ENCODE measurements around the gene LPP. TPM values are rescaled to one million over a fixed set of nuclear protein-coding genes. Genes with fewer than 3 reads are reported as not detected.
A peak's percentile ranks its signal among the peaks of the same experiment; 100 is the strongest.

The LPP gene
- total RNA-seq, 1 donor from 2014 or later, result 96.7 TPM

- peak overlapping the region; percentile 36 for H3K27ac Mint-ChIP-seq
- H3K9me3 Mint-ChIP-seq, result peaks cover 5% of the 10 kb centered on the region
- no peak for DNase-seq (ENCODE audit: extremely low spot score, unreplicated experiment)
- peaks cover 42% of the 10 kb centered on the region for H3K4me1 Mint-ChIP-seq (ENCODE audit: unreplicated experiment)
- H3K36me3 Mint-ChIP-seq, result peaks cover 24% of the 10 kb centered on the region
- TF ChIP-seq CTCF (conservative IDR thresholded peaks at IDR 0.05), result no peak
- H3K27me3 Mint-ChIP-seq, result no peaks in the 10 kb centered on the region
- H3K4me3 Mint-ChIP-seq, result no peak overlapping the region
These were observed 16.0 kb downstream of the LPP start for GRCh38 chr3:188169830-188170455.

- Mint-ChIP-seq H3K27me3 (no peaks in the 10 kb centered on the region), H3K4me3 (no peak overlapping the region), H3K27ac (peak overlapping the region; percentile 10), H3K4me1 (ENCODE audit: unreplicated experiment) (peaks cover 42% of the 10 kb centered on the region), H3K9me3 (peaks cover 5% of the 10 kb centered on the region), H3K36me3 (peaks cover 28% of the 10 kb centered on the region)
- no peak for TF ChIP-seq CTCF (conservative IDR thresholded peaks at IDR 0.05)
- no peak for DNase-seq (ENCODE audit: extremely low spot score, unreplicated experiment)
These were observed 16.8 kb downstream of the LPP start for GRCh38 chr3:188170461-188171459.

DNA sequence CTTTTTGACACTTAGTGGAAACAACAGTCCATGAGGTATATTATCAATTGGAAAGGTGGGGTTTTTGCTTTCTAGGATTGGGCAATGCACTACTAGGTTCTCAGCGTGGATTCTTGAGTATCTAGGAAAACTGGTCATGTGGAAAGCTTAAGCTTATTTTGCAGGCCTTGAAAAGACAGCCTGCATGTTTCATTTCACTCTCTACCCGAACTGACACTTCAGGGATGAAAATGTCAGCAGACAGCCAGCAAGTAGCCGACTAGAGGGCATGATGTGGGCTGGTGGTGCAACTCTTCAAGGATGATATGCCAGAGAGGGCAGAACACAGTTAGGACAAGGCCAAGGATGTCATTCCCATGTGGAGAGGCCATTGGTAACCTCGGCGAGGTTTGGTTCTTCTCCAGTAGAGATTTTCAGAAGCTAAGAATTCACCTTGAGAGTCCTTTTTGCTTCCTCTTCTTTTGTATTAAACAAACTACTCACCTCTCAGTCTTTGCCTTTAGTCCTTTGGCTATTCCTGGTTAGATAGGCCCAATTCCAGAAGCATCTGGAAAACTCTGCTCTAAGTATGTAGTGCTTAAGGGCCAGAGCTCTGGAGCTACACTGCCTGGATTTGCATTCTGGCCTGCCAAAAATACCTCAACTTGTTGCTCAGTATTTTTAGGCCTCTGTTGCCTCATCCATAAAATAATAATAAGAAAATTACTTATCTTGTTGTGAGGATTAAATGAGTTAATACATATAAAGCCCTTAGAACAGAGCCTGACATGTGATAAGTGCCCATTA lies 17.9 kb downstream of the LPP start:
- Mint-ChIP-seq H3K9me3 (peaks cover 5% of the 10 kb centered on the region), H3K36me3 (peaks cover 31% of the 10 kb centered on the region), H3K27ac (no peak overlapping the region), H3K27me3 (no peaks in the 10 kb centered on the region), H3K4me3 (no peak overlapping the region), H3K4me1 (ENCODE audit: unreplicated experiment) (peaks cover 44% of the 10 kb centered on the region)
- no peak for DNase-seq (ENCODE audit: extremely low spot score, unreplicated experiment)
- TF ChIP-seq CTCF (conservative IDR thresholded peaks at IDR 0.05), result no peak

GRCh38 chr3:188174317-188175044 lies 20.5 kb downstream of the LPP start:
- Mint-ChIP-seq H3K36me3 (peaks cover 46% of the 10 kb centered on the region), H3K4me1 (ENCODE audit: unreplicated experiment) (peaks cover 63% of the 10 kb centered on the region), H3K27ac (no peak overlapping the region), H3K9me3 (peaks cover 5% of the 10 kb centered on the region), H3K27me3 (no peaks in the 10 kb centered on the region), H3K4me3 (no peak overlapping the region)
- no peak for DNase-seq (ENCODE audit: extremely low spot score, unreplicated experiment)
- TF ChIP-seq CTCF (conservative IDR thresholded peaks at IDR 0.05), result no peak

DNA sequence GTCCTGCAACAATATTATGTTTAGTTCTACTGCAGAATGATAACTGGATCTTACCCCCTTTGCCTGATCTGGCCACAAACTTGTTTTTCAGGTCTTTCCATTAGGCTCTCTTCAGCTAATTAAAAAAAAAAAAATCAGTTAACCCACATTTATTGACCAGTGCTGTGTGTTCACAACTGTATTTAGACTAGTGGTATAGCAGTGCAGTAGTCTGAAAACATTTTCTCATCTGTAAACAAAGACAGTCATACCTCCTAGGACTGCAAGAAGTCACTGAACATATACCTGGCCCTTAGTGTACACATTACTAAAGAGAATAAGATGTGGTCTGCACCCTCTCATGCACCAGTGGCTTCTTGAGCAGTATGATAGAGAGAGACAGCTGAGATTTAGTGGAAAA lies 22.5 kb downstream of the LPP start:
- TF ChIP-seq CTCF (conservative IDR thresholded peaks at IDR 0.05), result no peak
- no peak for DNase-seq (ENCODE audit: extremely low spot score, unreplicated experiment)
- peaks cover 57% of the 10 kb centered on the region for H3K4me1 Mint-ChIP-seq (ENCODE audit: unreplicated experiment)
- peaks cover 32% of the 10 kb centered on the region for H3K36me3 Mint-ChIP-seq
- peak overlapping the region; percentile 44 for H3K27ac Mint-ChIP-seq
- H3K27me3 Mint-ChIP-seq, result no peaks in the 10 kb centered on the region
- H3K9me3 Mint-ChIP-seq, result no peaks in the 10 kb centered on the region
- no peak overlapping the region for H3K4me3 Mint-ChIP-seq

Measured in type B pancreatic cell (in vitro differentiated cells).